Activated B cell treated with CpG ODN at 0.5 μM for 24 hours (primary cell): ENCODE data around the gene AKIP1. TPM values are rescaled to one million over a fixed set of nuclear protein-coding genes. Genes with fewer than 3 reads are reported as not detected.

ENCODE experiments used
- ATAC-seq: fragments of 200-7000 bp; cut with Tn5 transposase; one replicate; pipeline ENCODE4 v1.10.0; 2021; ENCODE audit warnings: low read depth, mild to moderate bottlenecking, moderate library complexity
- CTCF ChIA-PET: fragments of 350-600 bp; sonication (Branson Sonifier 250); formaldehyde crosslinking; loops from one replicate; lab custom pipeline; 2021; ENCODE audit warnings: antibody characterized with exemption; lab: Charles Lee
- POLR2A ChIA-PET: fragments of 350-600 bp; sonication (Branson Sonifier 250); formaldehyde crosslinking; loops from one replicate; lab custom pipeline; 2021; ENCODE audit warnings: antibody characterized with exemption; lab: Charles Lee
- DNase-seq: peaks from one replicate; pipeline ENCODE4 v3.0.0; 2022
- H3K27ac Mint-ChIP-seq: one replicate; pipeline ENCODE4 v1.8.0; 2020; ENCODE audit warnings: mixed read lengths
- H3K27me3 Mint-ChIP-seq: one replicate; pipeline ENCODE4 v1.8.0; 2021; ENCODE audit warnings: mixed read lengths
- H3K36me3 Mint-ChIP-seq: one replicate; pipeline ENCODE4 v1.8.0; 2021; ENCODE audit warnings: low read depth, mixed read lengths
- H3K4me1 Mint-ChIP-seq: one replicate; pipeline ENCODE4 v1.8.0; 2021; ENCODE audit warnings: mixed read lengths
- H3K4me3 Mint-ChIP-seq: one replicate; pipeline ENCODE4 v1.8.0; 2020; ENCODE audit warnings: mild to moderate bottlenecking, mixed read lengths
- H3K9me3 Mint-ChIP-seq: one replicate; pipeline ENCODE4 v1.8.0; 2020; ENCODE audit warnings: mixed read lengths
- intact Hi-C: fragments of 100-400 bp; cut with micrococcal nuclease; formaldehyde crosslinking; loops from one replicate; pipeline ENCODE4 v1.15.1; 2024
- total RNA-seq: library from RNA; stranded (reverse); gene quantifications from 2 replicates; pipeline ENCODE4 v1.2.3, GENCODE V29; 2022
- TF ChIP-seq, protein P1 (sequence below): fragments of 200-600 bp; IDR thresholded peaks from one replicate; pipeline ENCODE4 v1.8.0; 2022; ENCODE audit warnings: antibody characterized with exemption, mild to moderate bottlenecking

AKIP1 gene
- total RNA-seq, 1 donor from 2014 or later, result 7.1 TPM

DNA sequence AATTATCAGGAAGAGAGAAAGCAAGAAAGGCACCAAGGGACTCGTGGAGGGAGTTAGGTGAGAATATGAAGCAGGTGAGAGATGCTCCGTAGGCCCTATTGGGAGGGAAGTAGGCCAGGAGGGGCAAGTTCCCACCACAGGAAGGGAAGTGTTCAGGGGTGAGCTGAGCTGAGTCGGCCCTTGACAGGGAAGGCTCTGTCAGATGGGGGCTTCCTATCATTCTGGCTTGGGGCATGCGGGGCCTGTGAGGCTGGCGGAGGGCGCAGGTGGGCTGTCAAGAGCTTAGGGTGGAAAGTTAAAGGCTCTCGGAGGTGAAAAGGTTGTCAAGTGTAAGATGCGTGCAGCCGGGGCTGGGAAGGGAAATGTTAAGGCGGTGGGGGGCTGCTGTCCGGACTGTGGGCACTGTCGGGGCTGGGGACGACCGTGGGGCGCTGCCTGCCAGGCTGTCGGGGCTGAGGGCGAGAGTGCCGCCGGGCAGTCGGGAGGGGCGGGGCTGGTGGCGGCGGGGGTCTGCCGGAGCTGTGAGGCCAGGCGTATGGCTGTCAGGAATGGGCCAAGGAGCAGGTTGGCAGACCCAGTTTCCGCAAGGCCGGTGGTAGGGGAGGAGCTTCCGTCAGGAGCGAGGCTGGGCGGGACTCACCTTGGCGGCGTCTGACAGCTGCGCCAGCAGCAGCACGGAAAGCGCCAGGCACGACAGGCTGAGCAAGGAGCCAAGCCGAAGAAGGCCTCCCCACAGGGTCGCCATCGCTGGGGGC lies 52.8 kb downstream of the AKIP1 start:
- peak overlapping the region; percentile 92 for H3K27ac Mint-ChIP-seq
- DNase-seq, result no peak
- peaks cover 16% of the 10 kb centered on the region for H3K36me3 Mint-ChIP-seq
- peak; percentile 71 for ATAC-seq
- H3K27me3 Mint-ChIP-seq, result no peaks in the 10 kb centered on the region
- ChIA-PET CTCF (no interaction called here), POLR2A (interaction anchor here (0.6 to 2.6 kb wide), 17 partner anchors 8 to 1845 kb away, joined by 3 to 20 read pairs (median 5); partner anchors contain the start of genes AKIP1, EIF4G2, IPO7 and NRIP3)
- peaks cover 38% of the 10 kb centered on the region for H3K4me1 Mint-ChIP-seq
- peak overlapping the region; percentile 96 for H3K4me3 Mint-ChIP-seq
- H3K9me3 Mint-ChIP-seq, result no peaks in the 10 kb centered on the region
- TF ChIP-seq, protein P1, sequence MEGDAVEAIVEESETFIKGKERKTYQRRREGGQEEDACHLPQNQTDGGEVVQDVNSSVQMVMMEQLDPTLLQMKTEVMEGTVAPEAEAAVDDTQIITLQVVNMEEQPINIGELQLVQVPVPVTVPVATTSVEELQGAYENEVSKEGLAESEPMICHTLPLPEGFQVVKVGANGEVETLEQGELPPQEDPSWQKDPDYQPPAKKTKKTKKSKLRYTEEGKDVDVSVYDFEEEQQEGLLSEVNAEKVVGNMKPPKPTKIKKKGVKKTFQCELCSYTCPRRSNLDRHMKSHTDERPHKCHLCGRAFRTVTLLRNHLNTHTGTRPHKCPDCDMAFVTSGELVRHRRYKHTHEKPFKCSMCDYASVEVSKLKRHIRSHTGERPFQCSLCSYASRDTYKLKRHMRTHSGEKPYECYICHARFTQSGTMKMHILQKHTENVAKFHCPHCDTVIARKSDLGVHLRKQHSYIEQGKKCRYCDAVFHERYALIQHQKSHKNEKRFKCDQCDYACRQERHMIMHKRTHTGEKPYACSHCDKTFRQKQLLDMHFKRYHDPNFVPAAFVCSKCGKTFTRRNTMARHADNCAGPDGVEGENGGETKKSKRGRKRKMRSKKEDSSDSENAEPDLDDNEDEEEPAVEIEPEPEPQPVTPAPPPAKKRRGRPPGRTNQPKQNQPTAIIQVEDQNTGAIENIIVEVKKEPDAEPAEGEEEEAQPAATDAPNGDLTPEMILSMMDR, result no peak
- intact Hi-C loops, result loop anchor here (1.0 to 10.0 kb wide), 9 partner anchors 41 to 976 kb away; partner anchors contain the start of genes AKIP1, EIF3F, IPO7 and NRIP3

GRCh38 chr11:8964324-8965320 lies 53.6 kb downstream of the AKIP1 start, which contains the start of gene TMEM9B:
TMEM9B (minus strand) TSS chr11:8964442; CDS start chr11:8964313, 129 bp downstream.
- peak within 1 kb of the TSS; percentile 96 for H3K4me3 Mint-ChIP-seq
- ChIA-PET POLR2A (interaction anchor here (0.5 to 2.6 kb wide), 14 partner anchors 9 to 1844 kb away, joined by 3 to 20 read pairs (median 6); partner anchors contain the start of genes AKIP1, EIF4G2, IPO7 and NRIP3), CTCF (no interaction called here)
- peaks cover 11% of the 10 kb centered on the region for H3K36me3 Mint-ChIP-seq
- intact Hi-C loops, result loop anchor here (1.0 to 10.0 kb wide), 9 partner anchors 40 to 977 kb away; partner anchors contain the start of genes AKIP1, EIF3F, IPO7 and NRIP3
- peak; percentile 84 for DNase-seq
- no peaks in the 10 kb centered on the region for H3K9me3 Mint-ChIP-seq
- peak within 1 kb of the TSS; percentile 92 for H3K27ac Mint-ChIP-seq
- peaks cover 35% of the 10 kb centered on the region for H3K4me1 Mint-ChIP-seq
- peak; percentile 82 for ATAC-seq
- TF ChIP-seq, protein P1, result no peak
- H3K27me3 Mint-ChIP-seq, result no peaks in the 10 kb centered on the region

GRCh38 chr11:8967184-8967583 lies 56.2 kb downstream of the AKIP1 start:
- no peak overlapping the region for H3K4me3 Mint-ChIP-seq
- H3K9me3 Mint-ChIP-seq, result no peaks in the 10 kb centered on the region
- ChIA-PET POLR2A (interaction anchor here (0.6 kb wide), 1 partner anchor 620 kb away, joined by 3 read pairs; no protein-coding TSS in a partner anchor), CTCF (no interaction called here)
- peaks cover 4% of the 10 kb centered on the region for H3K36me3 Mint-ChIP-seq
- H3K27me3 Mint-ChIP-seq, result no peaks in the 10 kb centered on the region
- TF ChIP-seq, protein P1, result no peak
- H3K27ac Mint-ChIP-seq, result no peak overlapping the region
- no peak for ATAC-seq
- H3K4me1 Mint-ChIP-seq, result peaks cover 28% of the 10 kb centered on the region
- no peak for DNase-seq
- intact Hi-C loops, result loop anchor here (10.0 kb wide), 1 partner anchor 762 kb away; no protein-coding TSS in a partner anchor

Other genes with a start within 250 kb of the AKIP1 start
- gene TRIM66, start 228.5 kb upstream of the AKIP1 start, total RNA-seq, result 12.4 and 13.3 TPM in 2 replicates
- gene RPL27A, start 228.4 kb upstream of the AKIP1 start, total RNA-seq, result 1,592 and 2,225 TPM in 2 replicates
- gene C11orf16, start 21.8 kb downstream of the AKIP1 start, total RNA-seq, result not detected in 2 replicates
- gene ASCL3, start 31.8 kb downstream of the AKIP1 start, total RNA-seq, result not detected in 2 replicates
- gene TMEM9B, start 53.3 kb downstream of the AKIP1 start, total RNA-seq, result 29.0 and 29.6 TPM in 2 replicates
- 0.32 TPM in 1 of 2 replicates, not detected in the other for gene NRIP3, start 92.8 kb downstream of the AKIP1 start, total RNA-seq
- gene SCUBE2, start 180.4 kb downstream of the AKIP1 start, total RNA-seq, result not detected in 2 replicates